ENCODE results near the gene MEX3D. TPM values are rescaled to one million over a fixed set of nuclear protein-coding genes. Genes with fewer than 3 reads are reported as not detected.

The MEX3D gene
- total and polyA plus RNA-seq, 9 donors = 7.3 to 54.4 (median 34.8) TPM

GRCh38 chr19:1512671-1513498, 55.2 kb downstream of the MEX3D start, which contains the start of gene ADAMTSL5:
Gene ADAMTSL5, minus strand, starts transcription at chr19:1513019. Its CDS starts 2,076 bp downstream, at chr19:1510943.
- H3K36me3 ChIP-seq = no peaks in the 10 kb centered on the region
- TF ChIP-seq POLR2A (IDR thresholded peaks at IDR 0.05) = no peak
- H3K4me3 ChIP-seq = peak within 1 kb of the TSS; percentile 55
- H3K27ac ChIP-seq = peak within 1 kb of the TSS in 1 of 2 donors; percentile 29
- no peaks in the 10 kb centered on the region for H3K9me3 ChIP-seq
- 2 to 8% (median 2%) methylated on average over 14 to 78 of the region's 78 CpGs for WGBS, 3 donors
- intact Hi-C loops (cut with DNase I) = no loop called here
- DNase-seq = peak in 2 of 5 donors; percentile 51 to 71
- H3K4me1 ChIP-seq (ENCODE audit: insufficient read depth) = no peaks in the 10 kb centered on the region
- H3K27me3 ChIP-seq = peaks cover 5% of the 10 kb centered on the region

GRCh38 chr19:1511318-1512317, 56.5 kb downstream of the MEX3D start:
- 34 to 52% (median 37%) methylated on average over 21 to 22 of the region's 22 CpGs for WGBS, 3 donors
- intact Hi-C loops (cut with DNase I) = no loop called here
- TF ChIP-seq, protein P1, sequence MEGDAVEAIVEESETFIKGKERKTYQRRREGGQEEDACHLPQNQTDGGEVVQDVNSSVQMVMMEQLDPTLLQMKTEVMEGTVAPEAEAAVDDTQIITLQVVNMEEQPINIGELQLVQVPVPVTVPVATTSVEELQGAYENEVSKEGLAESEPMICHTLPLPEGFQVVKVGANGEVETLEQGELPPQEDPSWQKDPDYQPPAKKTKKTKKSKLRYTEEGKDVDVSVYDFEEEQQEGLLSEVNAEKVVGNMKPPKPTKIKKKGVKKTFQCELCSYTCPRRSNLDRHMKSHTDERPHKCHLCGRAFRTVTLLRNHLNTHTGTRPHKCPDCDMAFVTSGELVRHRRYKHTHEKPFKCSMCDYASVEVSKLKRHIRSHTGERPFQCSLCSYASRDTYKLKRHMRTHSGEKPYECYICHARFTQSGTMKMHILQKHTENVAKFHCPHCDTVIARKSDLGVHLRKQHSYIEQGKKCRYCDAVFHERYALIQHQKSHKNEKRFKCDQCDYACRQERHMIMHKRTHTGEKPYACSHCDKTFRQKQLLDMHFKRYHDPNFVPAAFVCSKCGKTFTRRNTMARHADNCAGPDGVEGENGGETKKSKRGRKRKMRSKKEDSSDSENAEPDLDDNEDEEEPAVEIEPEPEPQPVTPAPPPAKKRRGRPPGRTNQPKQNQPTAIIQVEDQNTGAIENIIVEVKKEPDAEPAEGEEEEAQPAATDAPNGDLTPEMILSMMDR (IDR thresholded peaks at IDR 0.05) = no peak
- TF ChIP-seq POLR2A (IDR thresholded peaks at IDR 0.05) (no peak), EP300 (IDR thresholded peaks at IDR 0.05) (no peak)
- Histone ChIP-seq H3K27ac (no peak overlapping the region), H3K9me3 (no peaks in the 10 kb centered on the region), H3K4me1 (ENCODE audit: insufficient read depth) (peaks cover 2% of the 10 kb centered on the region), H3K36me3 (no peaks in the 10 kb centered on the region), H3K27me3 (peaks cover 5% of the 10 kb centered on the region), H3K4me3 (no peak overlapping the region)
- DNase-seq = no peak

GRCh38 chr19:1510807-1511206, 57.3 kb downstream of the MEX3D start:
- Histone ChIP-seq H3K27me3 (peaks cover 5% of the 10 kb centered on the region), H3K9me3 (no peaks in the 10 kb centered on the region), H3K4me3 (no peak overlapping the region), H3K36me3 (no peaks in the 10 kb centered on the region), H3K4me1 (ENCODE audit: insufficient read depth) (peaks cover 2% of the 10 kb centered on the region), H3K27ac (no peak overlapping the region)
- TF ChIP-seq POLR2A (IDR thresholded peaks at IDR 0.05) (no peak), EP300 (IDR thresholded peaks at IDR 0.05) (no peak)
- TF ChIP-seq, protein P1 (IDR thresholded peaks at IDR 0.05) = no peak
- no peak for DNase-seq
- 28 to 41% (median 35%) methylated on average over 8 to 9 of the region's 9 CpGs for WGBS, 3 donors
- intact Hi-C loops (cut with DNase I) = no loop called here

- no peak for TF ChIP-seq POLR2A (IDR thresholded peaks at IDR 0.05)
- TF ChIP-seq, protein P1 (IDR thresholded peaks at IDR 0.05) = no peak
- Histone ChIP-seq H3K4me1 (ENCODE audit: insufficient read depth) (peaks cover 2% of the 10 kb centered on the region), H3K36me3 (no peaks in the 10 kb centered on the region), H3K27me3 (peaks cover 5% of the 10 kb centered on the region), H3K4me3 (no peak overlapping the region), H3K9me3 (no peaks in the 10 kb centered on the region), H3K27ac (no peak overlapping the region)
- intact Hi-C loops (cut with DNase I) = no loop called here
- 0 to 14% (median 13%) methylated on average over 3 to 25 of the region's 25 CpGs for WGBS, 3 donors
- DNase-seq = no peak
These were observed 57.7 kb downstream of the MEX3D start for GRCh38 chr19:1510442-1510806.

All from ovary (tissue), 9 donors.